Stimulated activated CD8-positive, alpha-beta memory T cell treated with anti-CD3 and anti-CD28 coated beads, Interleukin-7, amount 100 ng/mL, for 24 hours (primary cell): ENCODE results near the gene RASA3.

Experiments used
- DNase-seq: peaks from one replicate; pipeline ENCODE4 v3.0.0-alpha.2; 2020; ENCODE audit warnings: low read depth

The RASA3 gene

GRCh38 chr13:114065926-114066774 is 66.3 kb downstream of the RASA3 start:
- DNase-seq: no peak

- DNase-seq: peak; percentile 52
Measured at GRCh38 chr13:114065141-114065925, 67.1 kb downstream of the RASA3 start.

GRCh38 chr13:114064450-114065140 is 67.8 kb downstream of the RASA3 start:
- no peak for DNase-seq

GRCh38 chr13:114063545-114064449 is 68.6 kb downstream of the RASA3 start:
- no peak for DNase-seq

- DNase-seq: no peak
Measured at GRCh38 chr13:114062754-114063153, 69.7 kb downstream of the RASA3 start.

- no peak for DNase-seq
Measured at GRCh38 chr13:114062341-114062740, 70.1 kb downstream of the RASA3 start.

GRCh38 chr13:114061744-114062143 is 70.7 kb downstream of the RASA3 start:
- DNase-seq: no peak

- no peak for DNase-seq
Measured at GRCh38 chr13:114061047-114061446, 71.4 kb downstream of the RASA3 start.

GRCh38 chr13:114059946-114060860 is 72.2 kb downstream of the RASA3 start:
- no peak for DNase-seq

GRCh38 chr13:114059428-114059827 is 73.0 kb downstream of the RASA3 start:
- DNase-seq: no peak

- DNase-seq: no peak
Measured at GRCh38 chr13:114058051-114058867, 74.2 kb downstream of the RASA3 start.

- DNase-seq: no peak
Measured at GRCh38 chr13:114057166-114058050, 75.0 kb downstream of the RASA3 start.

- no peak for DNase-seq
Measured at GRCh38 chr13:114056205-114057013, 76.0 kb downstream of the RASA3 start.

GRCh38 chr13:114055766-114056165 is 76.7 kb downstream of the RASA3 start:
- DNase-seq: no peak

- DNase-seq: no peak
Measured at GRCh38 chr13:114054830-114055439, 77.5 kb downstream of the RASA3 start.

- no peak for DNase-seq
Measured at GRCh38 chr13:114054264-114054663, 78.2 kb downstream of the RASA3 start.

GRCh38 chr13:114053026-114053425 is 79.4 kb downstream of the RASA3 start:
- no peak for DNase-seq
